Urinary bladder (tissue), 4 donors: ENCODE measurements around the gene KRTAP5-5. TPM values are rescaled to one million over a fixed set of nuclear protein-coding genes. Genes with fewer than 3 reads are reported as not detected.
"Not testable (repeated sequence)": the region's sequence is repeated elsewhere in the genome, so short reads cannot be mapped to it uniquely, and the experiment has no call there.

Source experiments
- DNase-seq: peaks from one replicate; pipeline ENCODE4 v3.0.0-alpha.2; 2015; ENCODE audit errors: extremely low spot score
- H3K27ac ChIP-seq: one replicate; pipeline ENCODE4 v1.5.1; 2013; ENCODE audit warnings: low read depth, mild to moderate bottlenecking, moderate library complexity
- H3K36me3 ChIP-seq: one replicate; pipeline ENCODE4 v1.6.1; 2013; ENCODE audit warnings: mild to moderate bottlenecking, moderate library complexity; ENCODE audit not compliant: insufficient read depth
- H3K4me1 ChIP-seq: one replicate; pipeline ENCODE4 v1.6.1; 2013; ENCODE audit warnings: mild to moderate bottlenecking, moderate library complexity; ENCODE audit not compliant: insufficient read depth
- H3K4me3 ChIP-seq: one replicate; pipeline ENCODE4 v1.5.1; 2013; ENCODE audit warnings: low read depth, low read length
- WGBS: extraction: QIAGEN DNeasy Blood & Tissue Kit; methylation state at CpG from one replicate; pipeline ENCODE4 v1.1.7; 2013; 5-methylcytosine and 5-hydroxymethylcytosine counted together
- polyA plus RNA-seq: library from polyadenylated mRNA; stranded (reverse); fragments of 200-250 nt; gene quantifications from one replicate; pipeline ENCODE4 v1.2.3, GENCODE V29; 2013
- total RNA-seq: library from RNA; depleted of rRNA; stranded (reverse); fragments of >200 nt; gene quantifications from one replicate; pipeline ENCODE4 v1.2.3, GENCODE V29; 2014
- donor health status: healthy with polysubstance abuse.
- donor health status: healthy.

Gene KRTAP5-5
- total and polyA plus RNA-seq, 2 donors: not detected

DNA sequence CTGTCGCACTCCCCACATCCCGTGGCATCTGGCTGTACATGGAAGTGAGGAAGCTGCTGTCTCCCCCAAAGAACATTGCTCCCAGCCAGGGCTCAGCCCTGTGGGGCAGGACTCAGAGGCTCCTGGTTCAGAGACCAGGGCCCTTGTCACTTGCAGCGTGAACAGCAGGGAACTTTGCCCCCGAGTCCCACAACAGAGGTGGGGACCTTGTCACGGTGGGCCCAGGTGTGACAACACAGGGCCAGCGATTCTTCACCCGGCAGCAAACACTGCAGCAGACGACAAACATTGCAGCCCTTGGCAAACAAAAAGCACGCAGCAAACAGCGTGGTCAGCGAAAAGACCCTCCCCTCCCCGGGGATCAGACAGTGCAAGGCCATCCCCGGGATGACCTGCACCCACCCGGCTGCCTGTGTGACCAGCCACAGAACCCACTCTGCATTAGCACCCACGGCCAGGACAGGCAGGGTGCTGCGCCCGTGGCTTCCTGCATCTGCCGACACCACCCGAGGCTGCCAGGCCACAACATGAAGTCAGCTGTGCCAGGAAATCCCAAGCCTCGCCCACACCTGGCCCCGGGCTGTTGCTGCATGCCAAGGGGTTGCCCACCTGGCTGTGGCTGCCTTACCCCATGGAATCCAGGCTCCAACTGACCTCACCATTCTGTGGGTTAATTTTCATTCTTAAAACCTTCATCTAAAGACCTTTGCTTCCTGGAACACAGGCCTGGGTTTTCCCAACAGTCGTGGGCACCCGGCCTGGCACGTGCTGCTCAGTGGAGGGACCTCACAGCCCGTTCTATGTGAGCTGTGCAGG lies 32.1 kb downstream of the KRTAP5-5 start:
- not testable (repeated sequence) for H3K36me3 ChIP-seq, H3K4me3 ChIP-seq, H3K27ac ChIP-seq, H3K4me1 ChIP-seq, DNase-seq
- 71% methylated on average over 21 of the region's 25 CpGs for WGBS

DNA sequence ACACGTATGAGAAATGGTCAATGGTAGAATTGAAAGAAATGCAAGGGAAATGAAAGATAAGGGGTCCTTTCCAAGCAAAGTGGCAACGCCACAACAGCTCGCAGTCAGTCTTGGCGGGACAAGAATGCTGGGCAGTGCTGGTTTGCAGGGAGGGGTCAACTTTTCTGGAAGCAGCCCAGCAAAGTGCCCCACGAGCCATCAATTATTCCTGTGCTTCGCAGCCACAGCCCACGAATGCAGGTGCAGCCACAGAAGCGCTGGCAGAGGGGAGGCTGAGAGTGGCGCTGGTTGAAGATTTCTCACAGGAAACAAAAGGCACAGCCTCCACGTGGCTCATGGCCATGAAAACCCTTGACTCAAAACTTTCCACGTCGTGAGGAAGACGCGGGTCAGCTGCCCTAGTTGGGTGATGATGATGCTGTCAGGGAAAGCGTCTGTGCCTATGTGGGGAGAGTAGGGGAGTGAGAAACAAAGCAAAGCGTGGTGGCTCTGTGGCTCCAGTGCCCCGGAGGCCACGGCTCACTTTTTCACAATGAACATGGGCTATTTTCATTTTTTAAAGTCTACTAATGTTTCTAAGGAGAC lies 33.2 kb downstream of the KRTAP5-5 start:
- DNase-seq, H3K4me3 ChIP-seq, H3K4me1 ChIP-seq, H3K27ac ChIP-seq, H3K36me3 ChIP-seq: not testable (repeated sequence)
- 77% methylated on average over 18 of the region's 18 CpGs for WGBS

- no peak for DNase-seq
- 81% methylated on average over 6 of the region's 8 CpGs for WGBS
- no peak overlapping the region for H3K4me3 ChIP-seq
- H3K4me1 ChIP-seq: no peaks in the 10 kb centered on the region
- H3K36me3 ChIP-seq: no peaks in the 10 kb centered on the region
- H3K27ac ChIP-seq: no peak overlapping the region
These were observed 35.7 kb downstream of the KRTAP5-5 start for GRCh38 chr11:1665313-1665712.

- Histone ChIP-seq H3K4me1 (no peaks in the 10 kb centered on the region), H3K4me3 (no peak overlapping the region), H3K27ac (no peak overlapping the region), H3K36me3 (no peaks in the 10 kb centered on the region)
- no peak for DNase-seq
- WGBS: 84% methylated on average over 24 of the region's 24 CpGs
These were observed 37.7 kb downstream of the KRTAP5-5 start for GRCh38 chr11:1667121-1667850.

DNA sequence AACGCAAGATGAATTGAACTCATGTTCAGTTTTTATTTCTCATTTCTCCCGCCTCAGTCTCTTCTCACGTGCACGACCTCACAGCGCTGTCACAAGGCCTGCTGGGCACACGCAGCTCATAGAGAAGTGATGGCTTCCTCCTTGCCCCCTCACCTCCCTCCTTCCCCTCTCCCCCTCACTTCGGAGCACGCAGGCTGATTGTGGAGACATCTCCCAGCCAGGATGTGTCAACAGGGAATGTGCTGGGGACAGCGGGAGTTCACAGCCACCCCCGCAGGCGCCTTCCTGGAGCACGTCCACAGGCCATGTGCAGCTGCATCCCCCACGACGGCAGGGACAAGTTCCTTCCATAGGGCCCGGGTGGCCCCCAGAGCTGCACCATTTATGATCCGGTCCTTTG lies 38.3 kb downstream of the KRTAP5-5 start:
- 63% methylated on average over 16 of the region's 16 CpGs for WGBS
- Histone ChIP-seq H3K27ac (no peak overlapping the region), H3K4me3 (no peak overlapping the region), H3K36me3 (no peaks in the 10 kb centered on the region), H3K4me1 (no peaks in the 10 kb centered on the region)
- no peak for DNase-seq

- WGBS: 80% methylated on average over 13 of the region's 13 CpGs
- H3K36me3 ChIP-seq: no peaks in the 10 kb centered on the region
- no peak overlapping the region for H3K4me3 ChIP-seq
- no peak for DNase-seq
- no peaks in the 10 kb centered on the region for H3K4me1 ChIP-seq
- H3K27ac ChIP-seq: no peak overlapping the region
These were observed 39.4 kb downstream of the KRTAP5-5 start for GRCh38 chr11:1668911-1669473.

DNA sequence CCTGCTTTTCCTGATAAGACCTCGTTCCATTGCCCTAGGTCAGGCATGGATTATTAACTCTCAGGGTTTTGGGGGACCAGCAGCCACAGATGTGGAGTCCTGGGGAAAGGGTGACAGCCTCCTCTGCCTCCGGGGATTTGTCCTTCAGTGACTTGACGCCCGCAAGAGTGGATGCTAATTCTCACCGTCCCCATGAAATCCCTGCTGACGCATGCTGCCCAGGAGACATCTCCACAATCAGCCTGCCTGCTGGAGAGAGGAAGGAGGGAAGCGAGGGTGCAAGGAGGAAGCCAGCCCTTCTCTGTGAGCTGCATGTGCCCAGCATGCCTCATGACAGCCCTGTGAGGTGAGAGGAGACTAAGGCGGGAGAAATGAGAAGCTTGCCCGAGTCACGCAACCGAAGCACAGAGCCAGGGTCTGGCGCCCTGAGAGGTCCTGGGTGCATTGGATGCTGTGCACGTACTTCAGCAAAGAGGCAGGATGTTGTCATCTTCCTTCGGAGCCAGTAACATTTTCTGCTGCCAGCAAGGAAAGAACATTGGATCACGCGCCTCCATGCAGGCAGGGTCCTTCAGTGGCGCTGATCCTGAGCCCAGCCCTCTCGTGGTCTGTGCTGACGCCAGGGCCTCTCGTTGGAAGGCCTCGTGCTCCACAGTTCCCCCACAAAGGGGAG lies 40.1 kb downstream of the KRTAP5-5 start:
- no peak for DNase-seq
- no peaks in the 10 kb centered on the region for H3K4me1 ChIP-seq
- WGBS: 51% methylated on average over 21 of the region's 21 CpGs
- no peaks in the 10 kb centered on the region for H3K36me3 ChIP-seq
- peak overlapping the region; percentile 38 for H3K27ac ChIP-seq
- no peak overlapping the region for H3K4me3 ChIP-seq

DNA sequence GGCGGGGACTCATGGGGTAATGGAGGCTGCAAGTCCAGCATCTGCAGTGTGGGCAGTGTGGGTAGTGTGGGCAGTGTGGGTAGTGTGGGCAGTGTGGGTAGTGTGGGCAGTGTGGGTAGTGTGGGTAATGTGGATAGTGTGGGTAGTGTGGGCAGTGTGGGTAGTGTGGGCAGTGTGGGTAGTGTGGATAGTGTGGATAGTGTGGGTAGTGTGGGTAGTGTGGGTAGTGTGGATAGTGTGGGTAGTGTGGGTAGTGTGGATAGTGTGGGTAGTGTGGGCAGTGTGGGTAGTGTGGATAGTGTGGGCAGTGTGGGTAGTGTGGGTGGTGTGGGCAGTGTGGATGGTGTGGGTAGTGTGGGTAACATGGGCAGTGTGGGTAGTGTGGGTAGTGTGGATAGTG lies 40.9 kb downstream of the KRTAP5-5 start:
- H3K27ac ChIP-seq: peak overlapping the region; percentile 0
- H3K36me3 ChIP-seq, H3K4me3 ChIP-seq, H3K4me1 ChIP-seq, DNase-seq: not testable (repeated sequence)
- WGBS: 94% methylated on average over 1 of the region's 1 CpG

GRCh38 chr11:1670905-1671371 lies 41.4 kb downstream of the KRTAP5-5 start:
- Histone ChIP-seq H3K4me1 (no peaks in the 10 kb centered on the region), H3K27ac (no peak overlapping the region), H3K4me3 (no peak overlapping the region), H3K36me3 (no peaks in the 10 kb centered on the region)
- 94% methylated on average over 11 of the region's 11 CpGs for WGBS
- no peak for DNase-seq

DNA sequence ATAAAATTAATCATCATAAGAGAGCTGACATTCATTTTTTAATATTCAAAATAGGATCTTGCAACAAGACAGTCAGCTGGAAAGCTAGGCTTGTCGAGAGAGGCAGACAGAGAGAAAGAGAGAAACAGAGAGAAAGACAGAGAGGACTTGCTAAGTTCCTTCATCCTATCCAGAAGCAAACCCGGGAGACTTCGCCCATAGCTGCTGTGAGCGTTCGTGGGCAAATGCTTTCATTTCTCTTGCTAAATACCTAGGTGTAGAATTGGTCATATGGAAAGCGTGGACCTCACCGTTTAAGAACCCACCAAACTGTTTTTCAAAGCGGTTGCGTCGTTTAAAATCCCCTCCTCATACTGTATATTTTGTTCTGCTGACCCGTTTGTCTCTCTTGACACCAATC lies 42.1 kb downstream of the KRTAP5-5 start:
- WGBS: 87% methylated on average over 11 of the region's 11 CpGs
- no peak for DNase-seq
- no peaks in the 10 kb centered on the region for H3K36me3 ChIP-seq
- no peaks in the 10 kb centered on the region for H3K4me1 ChIP-seq
- no peak overlapping the region for H3K4me3 ChIP-seq
- no peak overlapping the region for H3K27ac ChIP-seq

GRCh38 chr11:1672613-1673350 lies 43.2 kb downstream of the KRTAP5-5 start:
- H3K36me3 ChIP-seq: no peaks in the 10 kb centered on the region
- DNase-seq: no peak
- H3K4me1 ChIP-seq: no peaks in the 10 kb centered on the region
- no peak overlapping the region for H3K27ac ChIP-seq
- 62% methylated on average over 15 of the region's 15 CpGs for WGBS
- H3K4me3 ChIP-seq: no peak overlapping the region

GRCh38 chr11:1673446-1674172 lies 44.0 kb downstream of the KRTAP5-5 start:
- no peaks in the 10 kb centered on the region for H3K4me1 ChIP-seq
- no peak overlapping the region for H3K27ac ChIP-seq
- no peaks in the 10 kb centered on the region for H3K36me3 ChIP-seq
- 27% methylated on average over 11 of the region's 11 CpGs for WGBS
- no peak for DNase-seq
- H3K4me3 ChIP-seq: no peak overlapping the region
